ENCODE measurements around the gene CACNA1G.

CACNA1G gene

DNA sequence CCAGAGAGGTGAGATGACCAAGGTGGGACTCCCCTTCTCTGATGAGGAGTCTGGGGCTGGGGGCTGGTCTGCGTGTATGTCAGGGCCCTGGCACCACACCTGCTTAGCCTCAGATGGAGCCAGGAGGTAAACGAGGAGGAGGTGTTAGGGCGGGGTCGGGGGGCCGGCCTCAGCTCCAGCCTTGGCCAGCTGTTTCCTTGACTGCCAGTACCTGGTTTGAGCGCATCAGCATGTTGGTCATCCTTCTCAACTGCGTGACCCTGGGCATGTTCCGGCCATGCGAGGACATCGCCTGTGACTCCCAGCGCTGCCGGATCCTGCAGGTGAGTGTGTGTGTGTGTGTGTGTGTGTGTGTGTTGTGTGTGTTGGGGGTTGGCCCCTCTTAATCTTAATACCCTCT lies 8.1 kb downstream of the CACNA1G start:
- no peaks in the 10 kb centered on the region for H3K79me1 ChIP-seq (ENCODE audit: low read length)
- no peak overlapping the region for H4K8ac ChIP-seq (ENCODE audit: low read depth, low read length)
- no peaks in the 10 kb centered on the region for H3K36me3 ChIP-seq (ENCODE audit: control insufficient read depth, insufficient read depth, low read length)
- H4K5ac ChIP-seq (ENCODE audit: low read length), result no peak overlapping the region
- no peak overlapping the region for H3K56ac ChIP-seq (ENCODE audit: low read length)
- no peak overlapping the region for H3K4me3 ChIP-seq (ENCODE audit: low read length)
- no peaks in the 10 kb centered on the region for H3K79me2 ChIP-seq (ENCODE audit: control insufficient read depth, insufficient read depth, low read length)
- whole genome bisulfite sequencing (ENCODE audit: extremely low coverage, insufficient coverage, low lambda C conversion rate), result no CpG with 5 or more reads among the region's 12 CpGs
- H3K4me1 ChIP-seq (ENCODE audit: control insufficient read depth, low read depth, low read length), result peaks cover 4% of the 10 kb centered on the region
- H2BK5ac ChIP-seq (ENCODE audit: low read length), result no peak overlapping the region
- H3K23ac ChIP-seq (ENCODE audit: low read length), result no peak overlapping the region
- H2BK15ac ChIP-seq (replicated peaks; ENCODE audit: low read depth), result no peak overlapping the region
- H3K27me3 ChIP-seq (ENCODE audit: insufficient read depth, low read length, poor library complexity), result peaks cover 3% of the 10 kb centered on the region
- no peak overlapping the region for H3K27ac ChIP-seq (ENCODE audit: low read depth, low read length)
- no peak overlapping the region for H3K4me2 ChIP-seq (ENCODE audit: low read length)
- H3K18ac ChIP-seq (ENCODE audit: low read length), result no peak overlapping the region
- DNase-seq, result no peak
- H2BK120ac ChIP-seq (ENCODE audit: low read depth, low read length), result no peak overlapping the region
- H3K4ac ChIP-seq (ENCODE audit: low read depth, low read length), result no peak overlapping the region
- H2AK5ac ChIP-seq (ENCODE audit: low read length), result no peak overlapping the region
- no peak overlapping the region for H3K9ac ChIP-seq (ENCODE audit: low read length)

DNA sequence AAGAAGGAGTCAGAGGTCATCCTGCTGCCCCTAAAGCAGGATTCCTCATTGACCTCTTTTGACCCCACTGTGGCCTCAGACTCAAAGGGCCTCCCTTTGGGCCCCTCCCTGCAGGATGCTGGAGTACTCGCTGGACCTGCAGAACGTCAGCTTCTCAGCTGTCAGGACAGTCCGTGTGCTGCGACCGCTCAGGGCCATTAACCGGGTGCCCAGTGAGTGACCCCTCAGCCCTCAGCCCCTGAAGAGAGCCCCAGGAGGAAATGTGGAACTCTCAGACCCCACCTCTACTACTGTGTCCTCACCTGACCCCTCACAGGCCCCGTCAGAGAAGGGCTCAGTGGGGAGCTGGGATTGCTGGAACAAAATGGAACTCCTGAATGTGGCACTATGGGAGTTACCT lies 9.1 kb downstream of the CACNA1G start:
- no peaks in the 10 kb centered on the region for H3K36me3 ChIP-seq (ENCODE audit: control insufficient read depth, insufficient read depth, low read length)
- no peak overlapping the region for H3K56ac ChIP-seq (ENCODE audit: low read length)
- peaks cover 4% of the 10 kb centered on the region for H3K4me1 ChIP-seq (ENCODE audit: control insufficient read depth, low read depth, low read length)
- H3K27ac ChIP-seq (ENCODE audit: low read depth, low read length), result no peak overlapping the region
- H3K4me3 ChIP-seq (ENCODE audit: low read length), result no peak overlapping the region
- H4K8ac ChIP-seq (ENCODE audit: low read depth, low read length), result no peak overlapping the region
- no peak overlapping the region for H2BK120ac ChIP-seq (ENCODE audit: low read depth, low read length)
- no peak overlapping the region for H2AK5ac ChIP-seq (ENCODE audit: low read length)
- no peak overlapping the region for H3K23ac ChIP-seq (ENCODE audit: low read length)
- H3K79me1 ChIP-seq (ENCODE audit: low read length), result no peaks in the 10 kb centered on the region
- no peak overlapping the region for H3K4ac ChIP-seq (ENCODE audit: low read depth, low read length)
- no CpG with 5 or more reads among the region's 7 CpGs for WGBS (ENCODE audit: extremely low coverage, insufficient coverage, low lambda C conversion rate)
- no peak overlapping the region for H2BK15ac ChIP-seq (replicated peaks; ENCODE audit: low read depth)
- no peak overlapping the region for H3K4me2 ChIP-seq (ENCODE audit: low read length)
- no peak overlapping the region for H3K9ac ChIP-seq (ENCODE audit: low read length)
- H4K5ac ChIP-seq (ENCODE audit: low read length), result no peak overlapping the region
- no peaks in the 10 kb centered on the region for H3K79me2 ChIP-seq (ENCODE audit: control insufficient read depth, insufficient read depth, low read length)
- H2BK5ac ChIP-seq (ENCODE audit: low read length), result no peak overlapping the region
- no peak for DNase-seq
- H3K18ac ChIP-seq (ENCODE audit: low read length), result no peak overlapping the region
- H3K27me3 ChIP-seq (ENCODE audit: insufficient read depth, low read length, poor library complexity), result peaks cover 3% of the 10 kb centered on the region

DNA sequence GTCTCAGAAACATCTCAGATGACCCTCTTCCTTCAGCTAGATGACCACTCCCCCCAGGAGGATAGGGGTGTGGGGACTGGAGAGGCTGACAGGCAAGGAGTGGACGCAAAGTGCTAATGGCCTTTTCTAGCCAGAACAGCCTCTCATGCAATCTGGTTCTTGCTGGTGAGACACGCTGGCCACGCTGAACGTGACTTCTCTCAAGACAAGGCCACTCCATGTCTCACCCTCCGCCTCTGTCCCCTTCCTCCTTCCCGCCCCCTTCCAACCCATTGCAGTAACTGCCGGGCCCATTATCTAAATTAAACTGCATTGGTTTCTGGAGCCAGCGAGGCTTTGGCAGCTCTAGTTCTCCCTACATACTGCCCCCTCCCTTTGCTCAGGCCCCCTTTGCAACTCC lies 9.5 kb downstream of the CACNA1G start:
- Histone ChIP-seq H4K8ac (ENCODE audit: low read depth, low read length) (no peak overlapping the region), H3K56ac (ENCODE audit: low read length) (peak overlapping the region; percentile 47), H2BK15ac (replicated peaks; ENCODE audit: low read depth) (no peak overlapping the region), H3K9ac (ENCODE audit: low read length) (no peak overlapping the region), H4K5ac (ENCODE audit: low read length) (no peak overlapping the region), H3K27me3 (ENCODE audit: insufficient read depth, low read length, poor library complexity) (peaks cover 3% of the 10 kb centered on the region), H3K4ac (ENCODE audit: low read depth, low read length) (no peak overlapping the region), H2AK5ac (ENCODE audit: low read length) (no peak overlapping the region), H2BK5ac (ENCODE audit: low read length) (no peak overlapping the region), H3K23ac (ENCODE audit: low read length) (no peak overlapping the region), H2BK120ac (ENCODE audit: low read depth, low read length) (no peak overlapping the region), H3K79me1 (ENCODE audit: low read length) (no peaks in the 10 kb centered on the region), H3K27ac (ENCODE audit: low read depth, low read length) (no peak overlapping the region), H3K4me2 (ENCODE audit: low read length) (no peak overlapping the region), H3K36me3 (ENCODE audit: control insufficient read depth, insufficient read depth, low read length) (no peaks in the 10 kb centered on the region), H3K79me2 (ENCODE audit: control insufficient read depth, insufficient read depth, low read length) (no peaks in the 10 kb centered on the region), H3K4me1 (ENCODE audit: control insufficient read depth, low read depth, low read length) (peaks cover 4% of the 10 kb centered on the region), H3K18ac (ENCODE audit: low read length) (no peak overlapping the region), H3K4me3 (ENCODE audit: low read length) (no peak overlapping the region)
- DNase-seq, result no peak
- WGBS (ENCODE audit: extremely low coverage, insufficient coverage, low lambda C conversion rate), result no CpG with 5 or more reads among the region's 8 CpGs

DNA sequence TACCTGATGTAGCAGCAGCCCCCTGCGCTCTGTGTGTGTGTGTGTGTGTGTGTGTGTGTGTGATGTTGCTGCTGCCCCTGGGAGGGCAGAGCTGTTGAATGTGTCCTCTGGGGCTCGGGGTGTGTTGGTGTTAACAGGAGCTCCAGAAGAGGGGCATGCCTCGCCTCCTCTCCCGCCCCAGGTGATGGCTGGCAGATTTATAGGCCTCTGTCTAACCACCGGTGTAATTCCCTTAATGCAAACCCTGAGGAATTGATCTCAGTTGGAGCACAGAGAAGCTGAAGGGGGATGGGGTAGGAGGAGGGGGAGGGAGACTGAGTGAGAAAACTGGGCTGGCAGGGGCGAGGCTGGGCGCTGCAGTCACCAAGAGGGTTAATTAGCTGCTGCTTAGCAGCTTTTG lies 10.0 kb downstream of the CACNA1G start:
- H3K27ac ChIP-seq (ENCODE audit: low read depth, low read length), result no peak overlapping the region
- H3K23ac ChIP-seq (ENCODE audit: low read length), result no peak overlapping the region
- H2BK15ac ChIP-seq (replicated peaks; ENCODE audit: low read depth), result no peak overlapping the region
- no peak overlapping the region for H3K4ac ChIP-seq (ENCODE audit: low read depth, low read length)
- peaks cover 3% of the 10 kb centered on the region for H3K27me3 ChIP-seq (ENCODE audit: insufficient read depth, low read length, poor library complexity)
- no peak overlapping the region for H3K18ac ChIP-seq (ENCODE audit: low read length)
- no peak for DNase-seq
- H3K56ac ChIP-seq (ENCODE audit: low read length), result no peak overlapping the region
- H3K36me3 ChIP-seq (ENCODE audit: control insufficient read depth, insufficient read depth, low read length), result no peaks in the 10 kb centered on the region
- no peak overlapping the region for H3K9ac ChIP-seq (ENCODE audit: low read length)
- WGBS (ENCODE audit: extremely low coverage, insufficient coverage, low lambda C conversion rate), result no CpG with 5 or more reads among the region's 7 CpGs
- H2BK5ac ChIP-seq (ENCODE audit: low read length), result no peak overlapping the region
- no peaks in the 10 kb centered on the region for H3K79me1 ChIP-seq (ENCODE audit: low read length)
- H4K8ac ChIP-seq (ENCODE audit: low read depth, low read length), result no peak overlapping the region
- no peaks in the 10 kb centered on the region for H3K79me2 ChIP-seq (ENCODE audit: control insufficient read depth, insufficient read depth, low read length)
- H3K4me1 ChIP-seq (ENCODE audit: control insufficient read depth, low read depth, low read length), result peaks cover 2% of the 10 kb centered on the region
- H2AK5ac ChIP-seq (ENCODE audit: low read length), result no peak overlapping the region
- no peak overlapping the region for H2BK120ac ChIP-seq (ENCODE audit: low read depth, low read length)
- H3K4me2 ChIP-seq (ENCODE audit: low read length), result no peak overlapping the region
- H3K4me3 ChIP-seq (ENCODE audit: low read length), result no peak overlapping the region
- H4K5ac ChIP-seq (ENCODE audit: low read length), result no peak overlapping the region

DNA sequence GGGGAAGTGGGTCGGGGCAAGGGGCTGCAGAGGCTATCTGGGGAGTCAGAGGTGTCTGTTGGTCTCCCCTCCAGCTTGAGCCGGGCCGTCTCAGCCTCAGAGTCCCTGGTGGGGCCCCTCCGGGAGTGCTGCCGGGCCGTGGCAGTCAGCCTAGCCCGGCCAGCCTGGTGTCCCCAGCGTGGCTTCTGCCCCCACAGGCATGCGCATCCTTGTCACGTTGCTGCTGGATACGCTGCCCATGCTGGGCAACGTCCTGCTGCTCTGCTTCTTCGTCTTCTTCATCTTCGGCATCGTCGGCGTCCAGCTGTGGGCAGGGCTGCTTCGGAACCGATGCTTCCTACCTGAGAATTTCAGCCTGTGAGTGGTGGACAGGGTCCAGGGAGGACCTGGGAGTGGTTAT lies 11.2 kb downstream of the CACNA1G start:
- no peak overlapping the region for H4K8ac ChIP-seq (ENCODE audit: low read depth, low read length)

DNA sequence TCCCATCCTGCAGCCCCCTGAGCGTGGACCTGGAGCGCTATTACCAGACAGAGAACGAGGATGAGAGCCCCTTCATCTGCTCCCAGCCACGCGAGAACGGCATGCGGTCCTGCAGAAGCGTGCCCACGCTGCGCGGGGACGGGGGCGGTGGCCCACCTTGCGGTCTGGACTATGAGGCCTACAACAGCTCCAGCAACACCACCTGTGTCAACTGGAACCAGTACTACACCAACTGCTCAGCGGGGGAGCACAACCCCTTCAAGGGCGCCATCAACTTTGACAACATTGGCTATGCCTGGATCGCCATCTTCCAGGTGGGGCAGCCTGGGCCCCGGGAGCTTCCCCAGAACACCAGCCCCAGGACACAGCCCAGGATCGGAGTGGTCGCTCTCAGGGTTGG lies 12.0 kb downstream of the CACNA1G start:
- Histone ChIP-seq H4K5ac (ENCODE audit: low read length) (no peak overlapping the region), H3K27ac (ENCODE audit: low read depth, low read length) (no peak overlapping the region), H2BK15ac (replicated peaks; ENCODE audit: low read depth) (no peak overlapping the region), H2BK5ac (ENCODE audit: low read length) (no peak overlapping the region), H3K23ac (ENCODE audit: low read length) (no peak overlapping the region), H3K36me3 (ENCODE audit: control insufficient read depth, insufficient read depth, low read length) (no peaks in the 10 kb centered on the region), H3K4me2 (ENCODE audit: low read length) (no peak overlapping the region), H3K4me3 (ENCODE audit: low read length) (no peak overlapping the region), H3K79me2 (ENCODE audit: control insufficient read depth, insufficient read depth, low read length) (no peaks in the 10 kb centered on the region), H3K79me1 (ENCODE audit: low read length) (no peaks in the 10 kb centered on the region), H3K9ac (ENCODE audit: low read length) (no peak overlapping the region), H3K4me1 (ENCODE audit: control insufficient read depth, low read depth, low read length) (peaks cover 2% of the 10 kb centered on the region), H3K27me3 (ENCODE audit: insufficient read depth, low read length, poor library complexity) (no peaks in the 10 kb centered on the region), H4K8ac (ENCODE audit: low read depth, low read length) (no peak overlapping the region), H3K18ac (ENCODE audit: low read length) (no peak overlapping the region), H2AK5ac (ENCODE audit: low read length) (no peak overlapping the region), H3K4ac (ENCODE audit: low read depth, low read length) (no peak overlapping the region), H3K56ac (ENCODE audit: low read length) (no peak overlapping the region), H2BK120ac (ENCODE audit: low read depth, low read length) (no peak overlapping the region)
- no CpG with 5 or more reads among the region's 20 CpGs for WGBS (ENCODE audit: extremely low coverage, insufficient coverage, low lambda C conversion rate)
- no peak for DNase-seq

More for the DNA sequence above, 11.2 kb downstream of the CACNA1G start:
- H3K4me1 ChIP-seq (ENCODE audit: control insufficient read depth, low read depth, low read length), result peaks cover 2% of the 10 kb centered on the region
- no peak for DNase-seq
- no peaks in the 10 kb centered on the region for H3K79me1 ChIP-seq (ENCODE audit: low read length)
- no CpG with 5 or more reads among the region's 19 CpGs for WGBS (ENCODE audit: extremely low coverage, insufficient coverage, low lambda C conversion rate)
- H3K4me3 ChIP-seq (ENCODE audit: low read length), result no peak overlapping the region
- H3K18ac ChIP-seq (ENCODE audit: low read length), result no peak overlapping the region
- peak overlapping the region; percentile 3 for H3K56ac ChIP-seq (ENCODE audit: low read length)
- H3K9ac ChIP-seq (ENCODE audit: low read length), result no peak overlapping the region
- H2BK15ac ChIP-seq (replicated peaks; ENCODE audit: low read depth), result no peak overlapping the region
- H2BK120ac ChIP-seq (ENCODE audit: low read depth, low read length), result no peak overlapping the region
- H3K36me3 ChIP-seq (ENCODE audit: control insufficient read depth, insufficient read depth, low read length), result no peaks in the 10 kb centered on the region
- no peak overlapping the region for H2BK5ac ChIP-seq (ENCODE audit: low read length)
- H3K4ac ChIP-seq (ENCODE audit: low read depth, low read length), result no peak overlapping the region
- H3K79me2 ChIP-seq (ENCODE audit: control insufficient read depth, insufficient read depth, low read length), result no peaks in the 10 kb centered on the region
- no peak overlapping the region for H3K4me2 ChIP-seq (ENCODE audit: low read length)
- no peak overlapping the region for H2AK5ac ChIP-seq (ENCODE audit: low read length)
- no peak overlapping the region for H3K27ac ChIP-seq (ENCODE audit: low read depth, low read length)
- no peaks in the 10 kb centered on the region for H3K27me3 ChIP-seq (ENCODE audit: insufficient read depth, low read length, poor library complexity)
- H3K23ac ChIP-seq (ENCODE audit: low read length), result no peak overlapping the region
- H4K5ac ChIP-seq (ENCODE audit: low read length), result no peak overlapping the region

All from mesendoderm (in vitro differentiated cells).